ENCODE data around the gene TJP3. TPM values are rescaled to one million over a fixed set of nuclear protein-coding genes. Genes with fewer than 3 reads are reported as not detected.

Gene TJP3
- total RNA-seq, 1 donor from 2014 or later = 21.7 TPM

DNA sequence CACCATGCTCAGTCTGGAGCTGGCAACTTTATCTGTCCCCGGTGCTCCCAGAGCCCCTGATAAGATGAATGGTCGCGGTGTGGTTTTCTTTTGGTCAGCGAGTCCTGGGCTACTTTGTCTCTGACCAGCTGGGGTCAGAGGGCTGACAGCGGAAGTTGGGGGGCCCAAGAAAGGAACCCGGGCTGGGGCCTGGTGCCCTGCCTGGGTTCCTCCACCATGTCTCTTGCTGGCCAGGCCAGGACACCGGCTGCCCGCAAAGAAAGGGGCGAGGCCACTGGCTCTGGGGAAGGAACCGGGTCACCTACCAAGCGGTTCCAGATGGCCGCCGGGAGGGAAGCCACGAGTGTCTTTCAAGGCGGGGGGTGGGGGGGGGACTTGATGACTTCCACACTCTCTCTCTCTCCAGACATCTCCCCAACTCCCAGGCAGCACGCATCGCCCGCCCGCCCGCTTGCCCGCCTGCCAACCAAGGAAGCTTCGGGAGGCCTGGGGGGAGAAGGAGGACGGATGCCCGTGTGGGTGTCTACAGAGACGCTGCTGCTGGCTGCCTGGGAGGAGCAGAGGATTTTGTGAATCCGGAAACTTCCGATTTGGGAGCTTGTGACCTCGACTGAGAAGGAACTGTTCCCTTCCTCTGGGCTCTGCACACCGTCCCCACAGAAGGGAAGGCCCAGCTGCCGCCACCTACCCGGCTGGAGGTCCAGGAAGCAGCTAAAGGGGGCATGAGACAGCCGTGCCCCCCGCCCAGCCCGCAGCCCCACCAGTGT lies 9.0 kb upstream of the TJP3 start:
- H3K36me3 Mint-ChIP-seq = no peaks in the 10 kb centered on the region

DNA sequence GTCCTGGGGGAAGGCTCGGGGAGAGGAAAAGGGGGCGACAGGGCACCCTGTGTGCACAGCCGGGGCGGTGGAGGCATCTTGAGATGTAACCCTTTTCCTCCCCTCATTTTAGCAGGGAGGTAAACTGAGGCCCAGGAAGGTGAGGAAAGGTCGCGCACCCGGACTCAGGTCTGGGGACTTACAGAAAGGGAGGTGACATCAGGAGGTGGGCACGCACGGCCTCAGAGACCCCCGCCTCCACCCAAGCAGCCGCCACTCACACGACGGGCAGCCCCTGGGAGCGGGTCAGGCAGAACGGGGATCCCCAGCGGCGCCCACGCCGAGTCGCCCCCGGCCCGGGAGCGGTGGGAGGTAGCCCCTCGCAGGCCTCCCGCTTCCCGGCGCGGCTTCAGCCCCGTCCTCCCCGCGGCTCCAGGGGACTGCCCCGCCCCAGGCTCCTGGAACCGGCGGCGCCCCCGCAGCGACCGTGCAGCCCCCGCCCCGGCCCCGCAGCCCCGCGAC lies 8.4 kb upstream of the TJP3 start:
- H3K4me1 Mint-ChIP-seq = peaks cover 15% of the 10 kb centered on the region
- TF ChIP-seq, protein P1, sequence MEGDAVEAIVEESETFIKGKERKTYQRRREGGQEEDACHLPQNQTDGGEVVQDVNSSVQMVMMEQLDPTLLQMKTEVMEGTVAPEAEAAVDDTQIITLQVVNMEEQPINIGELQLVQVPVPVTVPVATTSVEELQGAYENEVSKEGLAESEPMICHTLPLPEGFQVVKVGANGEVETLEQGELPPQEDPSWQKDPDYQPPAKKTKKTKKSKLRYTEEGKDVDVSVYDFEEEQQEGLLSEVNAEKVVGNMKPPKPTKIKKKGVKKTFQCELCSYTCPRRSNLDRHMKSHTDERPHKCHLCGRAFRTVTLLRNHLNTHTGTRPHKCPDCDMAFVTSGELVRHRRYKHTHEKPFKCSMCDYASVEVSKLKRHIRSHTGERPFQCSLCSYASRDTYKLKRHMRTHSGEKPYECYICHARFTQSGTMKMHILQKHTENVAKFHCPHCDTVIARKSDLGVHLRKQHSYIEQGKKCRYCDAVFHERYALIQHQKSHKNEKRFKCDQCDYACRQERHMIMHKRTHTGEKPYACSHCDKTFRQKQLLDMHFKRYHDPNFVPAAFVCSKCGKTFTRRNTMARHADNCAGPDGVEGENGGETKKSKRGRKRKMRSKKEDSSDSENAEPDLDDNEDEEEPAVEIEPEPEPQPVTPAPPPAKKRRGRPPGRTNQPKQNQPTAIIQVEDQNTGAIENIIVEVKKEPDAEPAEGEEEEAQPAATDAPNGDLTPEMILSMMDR (IDR thresholded peaks at IDR 0.05; ENCODE audit: unreplicated experiment) = no peak
- no peaks in the 10 kb centered on the region for H3K27me3 Mint-ChIP-seq (ENCODE audit: low read depth)
- peak overlapping the region; percentile 82 for H3K27ac Mint-ChIP-seq
- peak overlapping the region; percentile 83 for H3K4me3 Mint-ChIP-seq
- no peaks in the 10 kb centered on the region for H3K9me3 Mint-ChIP-seq
- DNase-seq (ENCODE audit: low spot score in 2 of 2, unreplicated experiment in 2 of 2) = peak in 1 of 2 experiments; percentile 51
- no peaks in the 10 kb centered on the region for H3K36me3 Mint-ChIP-seq

More for the DNA sequence above, 9.0 kb upstream of the TJP3 start:
- H3K27me3 Mint-ChIP-seq (ENCODE audit: low read depth) = no peaks in the 10 kb centered on the region
- DNase-seq (ENCODE audit: low spot score in 2 of 2, unreplicated experiment in 2 of 2) = no peak
- H3K4me3 Mint-ChIP-seq = peak overlapping the region; percentile 83
- peaks cover 15% of the 10 kb centered on the region for H3K4me1 Mint-ChIP-seq
- H3K27ac Mint-ChIP-seq = peak overlapping the region; percentile 82
- TF ChIP-seq, protein P1 (IDR thresholded peaks at IDR 0.05; ENCODE audit: unreplicated experiment) = no peak
- no peaks in the 10 kb centered on the region for H3K9me3 Mint-ChIP-seq

DNA sequence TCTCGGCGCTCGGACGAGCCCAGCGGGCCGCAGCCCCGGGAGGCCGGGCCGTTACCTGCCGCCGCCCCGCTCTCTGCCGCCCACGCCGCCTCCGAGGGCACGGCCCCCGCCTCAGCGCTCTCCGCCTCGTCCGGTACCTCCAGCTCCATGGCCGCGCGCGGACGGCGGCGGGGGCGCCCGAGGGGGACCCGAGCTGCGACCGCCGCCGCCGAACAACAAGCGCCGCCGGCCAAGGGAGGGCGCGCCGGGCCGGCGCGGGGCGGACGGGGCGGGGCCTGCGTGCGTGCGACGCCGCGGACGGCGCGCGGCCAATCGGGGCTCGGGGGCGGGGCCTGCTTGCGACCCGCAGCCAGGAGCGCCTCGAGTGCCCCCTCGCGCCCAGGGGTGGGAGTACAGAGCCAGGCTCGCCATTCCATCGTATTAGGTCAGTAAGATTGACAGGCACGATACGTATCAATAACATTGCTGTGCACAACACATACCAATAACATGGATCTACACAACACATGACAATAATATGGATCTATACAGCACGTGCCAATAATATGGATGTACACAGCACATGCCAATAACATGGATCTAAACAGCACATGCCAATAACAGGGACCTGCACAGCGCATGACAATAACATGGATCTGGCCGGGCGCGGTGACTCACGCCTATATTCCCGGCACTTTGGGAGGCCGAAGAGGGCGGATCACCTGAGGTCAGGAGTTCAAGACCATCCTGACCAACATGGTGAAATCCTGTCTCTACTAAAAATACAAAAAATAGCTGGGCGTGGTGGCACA lies 7.7 kb upstream of the TJP3 start, which contains the start of gene PIP5K1C:
PIP5K1C (minus strand) TSS at position 227 of the 791 bp plus-strand sequence; CDS start at position 149, 78 bp downstream.
- DNase-seq (ENCODE audit: low spot score in 2 of 2, unreplicated experiment in 2 of 2) = peak; percentile 89 to 97
- H3K4me1 Mint-ChIP-seq = peaks cover 15% of the 10 kb centered on the region
- TF ChIP-seq, protein P1 (IDR thresholded peaks at IDR 0.05; ENCODE audit: unreplicated experiment) = peak; percentile 63
- no peaks in the 10 kb centered on the region for H3K9me3 Mint-ChIP-seq
- no peaks in the 10 kb centered on the region for H3K27me3 Mint-ChIP-seq (ENCODE audit: low read depth)
- H3K4me3 Mint-ChIP-seq = peak within 1 kb of the TSS; percentile 83
- H3K36me3 Mint-ChIP-seq = no peaks in the 10 kb centered on the region
- H3K27ac Mint-ChIP-seq = peak within 1 kb of the TSS; percentile 82

DNA sequence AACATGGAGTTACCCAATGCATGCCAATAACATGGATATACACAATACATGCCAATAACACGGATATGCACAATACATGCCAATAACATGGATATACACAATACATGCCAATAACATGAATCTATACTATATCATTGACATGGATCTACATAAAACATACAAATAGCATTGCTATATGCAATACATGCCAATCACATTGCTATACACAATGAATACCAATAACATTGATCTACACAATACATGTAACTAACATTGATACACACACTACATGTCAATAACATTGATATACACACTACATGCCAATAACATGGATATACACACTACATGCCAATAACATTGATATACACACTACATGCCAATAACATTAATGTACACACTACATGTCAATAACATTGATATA lies 7.0 kb upstream of the TJP3 start:
- TF ChIP-seq, protein P1 (IDR thresholded peaks at IDR 0.05; ENCODE audit: unreplicated experiment) = no peak
- Mint-ChIP-seq H3K36me3 (no peaks in the 10 kb centered on the region), H3K27me3 (ENCODE audit: low read depth) (no peaks in the 10 kb centered on the region), H3K4me1 (peaks cover 15% of the 10 kb centered on the region), H3K9me3 (no peaks in the 10 kb centered on the region), H3K27ac (no peak overlapping the region), H3K4me3 (peak overlapping the region; percentile 53)
- DNase-seq (ENCODE audit: low spot score in 2 of 2, unreplicated experiment in 2 of 2) = no peak

DNA sequence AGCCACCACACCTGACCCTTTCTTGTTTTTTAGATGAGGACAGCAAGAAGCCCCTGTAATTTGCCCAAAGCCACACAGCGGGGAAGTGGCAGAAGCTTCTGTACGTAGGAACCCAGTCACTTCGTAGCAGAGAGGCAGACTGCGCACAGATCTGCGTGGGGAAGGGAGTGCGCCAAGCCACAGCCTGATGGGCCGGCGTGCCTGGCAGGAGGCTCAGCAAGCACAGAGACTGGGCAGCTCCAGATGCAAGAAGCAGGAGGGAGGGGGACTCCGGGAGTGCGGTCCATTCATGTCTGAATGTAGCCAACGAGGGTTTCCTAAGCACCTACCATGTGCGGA lies 347 bp upstream of the TJP3 start:
- Mint-ChIP-seq H3K27me3 (ENCODE audit: low read depth) (no peaks in the 10 kb centered on the region), H3K36me3 (no peaks in the 10 kb centered on the region), H3K4me1 (peaks cover 13% of the 10 kb centered on the region), H3K9me3 (no peaks in the 10 kb centered on the region), H3K4me3 (no peak overlapping the region), H3K27ac (no peak overlapping the region)
- no peak for DNase-seq (ENCODE audit: low spot score in 2 of 2, unreplicated experiment in 2 of 2)
- TF ChIP-seq, protein P1 (IDR thresholded peaks at IDR 0.05; ENCODE audit: unreplicated experiment) = no peak
